HG02870 (cell line): ENCODE data around the gene AGAP5.
"Not testable (repeated sequence)": the region's sequence is repeated elsewhere in the genome, so short reads cannot be mapped to it uniquely, and the experiment has no call there.

Source experiments
- ATAC-seq: cut with Tn5 transposase; IDR thresholded peaks from one replicate; pipeline ENCODE4 v1.9.1; 2021; ENCODE audit warnings: mild to moderate bottlenecking, moderate library complexity; ENCODE audit not compliant: unreplicated experiment

Gene AGAP5

GRCh38 chr10:73662705-73663104, 35.2 kb downstream of the AGAP5 start:
- not testable (repeated sequence) for ATAC-seq

- ATAC-seq = no peak
Measured at GRCh38 chr10:73655990-73656298, 42.0 kb downstream of the AGAP5 start, which contains the start of gene SYNPO2L. TSS of gene SYNPO2L (minus strand) at chr10:73656029. CDS start at chr10:73655922, 107 bp downstream.

GRCh38 chr10:73655257-73655989, 42.5 kb downstream of the AGAP5 start:
- ATAC-seq = no peak

- no peak for ATAC-seq
Measured at GRCh38 chr10:73653701-73654100, 44.2 kb downstream of the AGAP5 start.

- no peak for ATAC-seq
Measured at GRCh38 chr10:73653195-73653594, 44.7 kb downstream of the AGAP5 start.

GRCh38 chr10:73650537-73651331, 47.2 kb downstream of the AGAP5 start:
- no peak for ATAC-seq

GRCh38 chr10:73649876-73650536, 47.9 kb downstream of the AGAP5 start:
- no peak for ATAC-seq

- no peak for ATAC-seq
Measured at GRCh38 chr10:73648975-73649829, 48.7 kb downstream of the AGAP5 start.

GRCh38 chr10:73647875-73648651, 49.8 kb downstream of the AGAP5 start:
- ATAC-seq = no peak

- ATAC-seq = no peak
Measured at GRCh38 chr10:73647211-73647874, 50.6 kb downstream of the AGAP5 start.

GRCh38 chr10:73646598-73647041, 51.3 kb downstream of the AGAP5 start:
- ATAC-seq = no peak

GRCh38 chr10:73645251-73645650, 52.7 kb downstream of the AGAP5 start:
- ATAC-seq = no peak

GRCh38 chr10:73644767-73645166, 53.1 kb downstream of the AGAP5 start:
- ATAC-seq = no peak

GRCh38 chr10:73644015-73644743, 53.7 kb downstream of the AGAP5 start:
- peak; percentile 48 for ATAC-seq

- no peak for ATAC-seq
Measured at GRCh38 chr10:73643362-73643761, 54.5 kb downstream of the AGAP5 start.

GRCh38 chr10:73641328-73642060, 56.4 kb downstream of the AGAP5 start, which contains the start of gene MYOZ1:
TSS of gene MYOZ1 (minus strand) at chr10:73641474. CDS start at chr10:73640017, 1,457 bp downstream.
- ATAC-seq = no peak

- no peak for ATAC-seq
Measured at GRCh38 chr10:73639286-73639685, 58.6 kb downstream of the AGAP5 start.

GRCh38 chr10:73635781-73636180, 62.1 kb downstream of the AGAP5 start:
- ATAC-seq = no peak
